SJSA1 (cell line): ENCODE measurements around the gene ATP9A. TPM values are rescaled to one million over a fixed set of nuclear protein-coding genes. Genes with fewer than 3 reads are reported as not detected.
A peak's percentile ranks its signal among the peaks of the same experiment; 100 is the strongest.

Source experiments
- DNase-seq, 2 experiments: peaks; one replicate each; pipeline ENCODE4 v3.0.0-alpha.2; 2015 to 2020; ENCODE audit warnings: low spot score in 2 of 2, low read depth in 1 of 2
- H3K27ac ChIP-seq: fragments of 250-450 bp; sonication (Bioruptor Pico); 2 replicates; pipeline ENCODE4 v1.5.1; 2020; ENCODE audit warnings: mild to moderate bottlenecking, moderate library complexity
- H3K27me3 ChIP-seq: fragments of 250-450 bp; sonication (Bioruptor Pico); replicated peaks from 2 replicates; pipeline ENCODE4 v1.5.1; 2020; ENCODE audit warnings: mild to moderate bottlenecking, moderate library complexity
- H3K36me3 ChIP-seq: fragments of 250-450 bp; sonication (Bioruptor Pico); 2 replicates; pipeline ENCODE4 v1.5.1; 2020; ENCODE audit warnings: mild to moderate bottlenecking
- H3K4me1 ChIP-seq: fragments of 250-450 bp; sonication (Bioruptor Pico); replicated peaks from 2 replicates; pipeline ENCODE4 v1.6.1; 2021; ENCODE audit warnings: mild to moderate bottlenecking
- H3K4me3 ChIP-seq: fragments of 250-450 bp; sonication (Bioruptor Pico); 2 replicates; pipeline ENCODE4 v1.5.1; 2020; ENCODE audit warnings: mild to moderate bottlenecking
- H3K9me3 ChIP-seq: fragments of 250-450 bp; sonication (Bioruptor Pico); replicated peaks from 2 replicates; pipeline ENCODE4 v1.5.1; 2020; ENCODE audit warnings: mild to moderate bottlenecking
- total RNA-seq: library from RNA; depleted of rRNA; stranded (reverse); fragments of >200 nt; shearing (Covaris generic); gene quantifications from 2 replicates; pipeline ENCODE4 v1.2.3, GENCODE V29; 2014

ATP9A gene
- total RNA-seq, 1 experiment from 2014 or later, result 5.9 TPM

DNA sequence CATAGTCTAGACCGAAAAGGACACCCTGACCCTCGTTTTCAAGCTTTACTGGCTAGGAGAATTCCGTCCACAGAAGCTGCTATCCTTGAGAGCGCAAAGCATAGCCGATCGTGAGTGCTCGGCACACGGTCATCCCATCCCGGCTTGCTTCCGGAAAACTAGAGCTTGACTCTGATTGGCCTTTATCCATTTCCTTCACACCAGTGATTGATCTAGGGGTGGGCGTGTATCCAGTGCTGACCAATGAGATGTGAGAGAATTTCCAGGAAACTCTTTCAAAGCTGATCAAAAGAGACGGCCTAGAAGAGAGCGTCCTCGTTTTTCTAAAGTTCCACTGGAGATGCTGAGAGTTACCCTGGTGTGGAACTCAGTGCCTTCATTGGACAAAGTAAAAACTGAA is 184.7 kb downstream of the ATP9A start:
- no peaks in the 10 kb centered on the region for H3K36me3 ChIP-seq
- H3K27me3 ChIP-seq, result no peaks in the 10 kb centered on the region
- DNase-seq, result no peak
- no peak overlapping the region for H3K4me3 ChIP-seq
- H3K27ac ChIP-seq, result no peak overlapping the region
- peaks cover 8% of the 10 kb centered on the region for H3K4me1 ChIP-seq
- no peaks in the 10 kb centered on the region for H3K9me3 ChIP-seq

- no peaks in the 10 kb centered on the region for H3K36me3 ChIP-seq
- H3K9me3 ChIP-seq, result no peaks in the 10 kb centered on the region
- DNase-seq, result no peak
- H3K27me3 ChIP-seq, result no peaks in the 10 kb centered on the region
- no peak overlapping the region for H3K27ac ChIP-seq
- no peak overlapping the region for H3K4me3 ChIP-seq
- peaks cover 8% of the 10 kb centered on the region for H3K4me1 ChIP-seq
These were observed 185.1 kb downstream of the ATP9A start for GRCh38 chr20:51583073-51583472.

DNA sequence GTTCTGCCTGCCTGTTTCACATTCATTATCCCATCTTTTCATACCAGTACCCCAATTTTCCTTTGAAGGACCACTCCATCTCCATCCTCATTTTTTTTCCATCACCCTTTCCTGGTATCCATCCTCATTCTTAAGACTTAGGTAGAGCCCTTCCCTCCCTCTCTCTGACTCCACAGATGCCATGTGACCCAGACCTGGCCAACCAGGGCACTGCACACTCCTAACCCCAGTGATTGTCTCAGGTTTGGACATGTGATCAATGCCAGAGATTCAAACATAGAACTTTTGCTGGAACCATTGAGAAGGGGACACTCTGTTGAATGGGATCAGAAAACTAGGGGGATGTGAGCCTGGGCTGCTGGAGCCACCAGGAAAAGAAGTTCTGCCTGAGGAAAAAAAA is 186.6 kb downstream of the ATP9A start:
- no peak for DNase-seq
- Histone ChIP-seq H3K36me3 (no peaks in the 10 kb centered on the region), H3K4me3 (no peak overlapping the region), H3K4me1 (peaks cover 8% of the 10 kb centered on the region), H3K27me3 (no peaks in the 10 kb centered on the region), H3K27ac (no peak overlapping the region), H3K9me3 (no peaks in the 10 kb centered on the region)

GRCh38 chr20:51579137-51579536 is 189.1 kb downstream of the ATP9A start:
- no peaks in the 10 kb centered on the region for H3K27me3 ChIP-seq
- no peaks in the 10 kb centered on the region for H3K36me3 ChIP-seq
- no peaks in the 10 kb centered on the region for H3K4me1 ChIP-seq
- H3K27ac ChIP-seq, result no peak overlapping the region
- H3K4me3 ChIP-seq, result no peak overlapping the region
- peak in 1 of 2 experiments; percentile 54 for DNase-seq
- no peaks in the 10 kb centered on the region; the same call in 1 of the 2 replicates for H3K9me3 ChIP-seq

DNA sequence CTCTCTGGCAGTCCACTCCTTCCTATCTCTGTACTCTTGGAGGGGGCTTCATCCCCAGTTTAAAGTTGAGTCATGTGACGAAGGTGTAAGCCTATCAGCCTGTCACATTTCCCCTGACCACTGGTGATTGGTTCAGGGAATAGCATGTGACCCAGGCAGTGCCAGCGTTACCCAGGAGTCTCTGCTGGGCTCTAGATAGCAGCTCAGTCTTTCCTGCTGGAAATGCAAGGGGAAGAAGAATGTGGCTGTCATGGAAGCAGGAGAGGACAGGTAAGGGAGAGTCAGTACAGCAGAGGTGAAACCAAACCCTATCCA is 190.1 kb downstream of the ATP9A start:
- Histone ChIP-seq H3K36me3 (no peaks in the 10 kb centered on the region), H3K27me3 (no peaks in the 10 kb centered on the region), H3K4me3 (no peak overlapping the region), H3K9me3 (no peaks in the 10 kb centered on the region; the same call in 1 of the 2 replicates), H3K27ac (no peak overlapping the region), H3K4me1 (no peaks in the 10 kb centered on the region)
- no peak for DNase-seq

DNA sequence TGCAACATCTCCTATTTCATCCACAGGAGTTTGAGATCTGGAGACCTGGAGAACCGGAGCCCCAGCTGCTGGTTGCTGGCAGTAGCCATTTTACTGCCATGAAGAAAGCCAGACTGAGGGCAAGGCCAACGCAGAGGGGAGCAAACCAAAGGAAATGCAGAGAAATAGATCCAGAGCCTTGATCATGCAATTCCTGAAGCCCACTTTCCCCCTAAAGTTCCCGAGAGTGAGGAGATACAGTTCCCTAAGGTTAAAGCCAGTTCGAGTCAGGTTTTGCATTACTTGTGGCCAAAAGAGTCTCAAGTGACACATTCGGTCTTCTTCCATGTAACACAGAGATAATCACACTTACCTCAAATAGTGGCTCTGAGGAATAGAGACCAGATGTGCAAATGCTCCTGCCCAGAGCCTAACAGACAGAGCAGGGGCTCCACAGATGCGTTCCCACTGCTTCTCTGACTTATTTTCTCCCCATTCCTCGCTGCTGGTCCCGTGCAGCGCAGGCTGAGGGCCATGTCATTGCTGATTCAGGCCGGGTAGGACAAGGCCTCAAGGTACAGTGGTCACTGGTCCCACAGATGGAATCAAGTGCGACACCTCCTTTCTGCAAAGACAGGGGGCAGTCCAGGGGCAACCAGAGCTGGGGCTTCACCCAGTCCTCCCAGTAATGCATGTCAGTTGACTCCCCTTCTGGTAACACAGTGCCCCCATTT is 190.6 kb downstream of the ATP9A start:
- no peaks in the 10 kb centered on the region for H3K36me3 ChIP-seq
- H3K27ac ChIP-seq, result no peak overlapping the region
- no peak overlapping the region for H3K4me3 ChIP-seq
- DNase-seq, result no peak
- no peaks in the 10 kb centered on the region; the same call in 1 of the 2 replicates for H3K9me3 ChIP-seq
- no peaks in the 10 kb centered on the region for H3K4me1 ChIP-seq
- no peaks in the 10 kb centered on the region for H3K27me3 ChIP-seq

DNA sequence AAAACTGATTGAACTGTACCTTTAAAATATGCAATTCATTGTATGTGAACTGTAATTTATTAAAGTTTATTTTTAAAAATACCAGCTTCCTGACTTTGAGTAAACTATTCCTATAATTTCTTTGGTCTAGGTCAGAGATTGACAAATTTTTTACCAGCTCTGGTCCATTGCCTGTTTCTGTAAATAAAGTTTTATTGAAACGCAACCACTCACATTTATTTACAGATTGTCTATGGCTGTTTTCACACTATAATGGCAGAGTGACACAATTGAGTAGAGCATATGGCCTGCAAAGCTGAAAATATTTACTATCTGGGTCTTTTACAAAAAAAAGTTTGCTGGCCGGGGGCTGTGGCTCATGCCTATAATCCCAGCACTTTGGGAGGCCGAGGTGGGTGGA is 192.7 kb downstream of the ATP9A start:
- Histone ChIP-seq H3K36me3 (no peaks in the 10 kb centered on the region), H3K27me3 (0 out of 2 replicates have a peak, but pooled peaks cover 11% of the 10 kb centered on the region), H3K27ac (no peak overlapping the region), H3K4me1 (no peaks in the 10 kb centered on the region), H3K9me3 (no peaks in the 10 kb centered on the region; the same call in 1 of the 2 replicates), H3K4me3 (no peak overlapping the region)
- no peak for DNase-seq

GRCh38 chr20:51574248-51575033 is 193.7 kb downstream of the ATP9A start:
- Histone ChIP-seq H3K4me3 (no peak overlapping the region), H3K36me3 (no peaks in the 10 kb centered on the region), H3K27me3 (0 out of 2 replicates have a peak, but pooled peaks cover 11% of the 10 kb centered on the region), H3K4me1 (peaks cover 7% of the 10 kb centered on the region; the same call in 1 of the 2 replicates), H3K9me3 (no peaks in the 10 kb centered on the region; the same call in 1 of the 2 replicates), H3K27ac (no peak overlapping the region)
- DNase-seq, result no peak

- Histone ChIP-seq H3K27ac (no peak overlapping the region), H3K27me3 (0 out of 2 replicates have a peak, but pooled peaks cover 11% of the 10 kb centered on the region), H3K4me3 (no peak overlapping the region), H3K36me3 (no peaks in the 10 kb centered on the region), H3K9me3 (no peaks in the 10 kb centered on the region; the same call in none of the 2 replicates), H3K4me1 (peaks cover 7% of the 10 kb centered on the region; the same call in 1 of the 2 replicates)
- no peak for DNase-seq
These were observed 194.5 kb downstream of the ATP9A start for GRCh38 chr20:51573576-51574243.

- no peak for DNase-seq
- Histone ChIP-seq H3K36me3 (no peaks in the 10 kb centered on the region), H3K4me3 (no peak overlapping the region), H3K27me3 (0 out of 2 replicates have a peak, but pooled peaks cover 14% of the 10 kb centered on the region), H3K9me3 (no peaks in the 10 kb centered on the region; the same call in none of the 2 replicates), H3K27ac (no peak overlapping the region), H3K4me1 (peaks cover 7% of the 10 kb centered on the region; the same call in 1 of the 2 replicates)
These were observed 196.8 kb downstream of the ATP9A start for GRCh38 chr20:51571460-51571794.

- DNase-seq, result no peak
- no peak overlapping the region for H3K4me3 ChIP-seq
- H3K27ac ChIP-seq, result no peak overlapping the region
- 0 out of 2 replicates have a peak, but pooled peaks cover 14% of the 10 kb centered on the region for H3K27me3 ChIP-seq
- H3K9me3 ChIP-seq, result no peaks in the 10 kb centered on the region; the same call in none of the 2 replicates
- H3K36me3 ChIP-seq, result no peaks in the 10 kb centered on the region
- peaks cover 11% of the 10 kb centered on the region; the same call in 1 of the 2 replicates for H3K4me1 ChIP-seq
These were observed 197.3 kb downstream of the ATP9A start for GRCh38 chr20:51570739-51571459.

DNA sequence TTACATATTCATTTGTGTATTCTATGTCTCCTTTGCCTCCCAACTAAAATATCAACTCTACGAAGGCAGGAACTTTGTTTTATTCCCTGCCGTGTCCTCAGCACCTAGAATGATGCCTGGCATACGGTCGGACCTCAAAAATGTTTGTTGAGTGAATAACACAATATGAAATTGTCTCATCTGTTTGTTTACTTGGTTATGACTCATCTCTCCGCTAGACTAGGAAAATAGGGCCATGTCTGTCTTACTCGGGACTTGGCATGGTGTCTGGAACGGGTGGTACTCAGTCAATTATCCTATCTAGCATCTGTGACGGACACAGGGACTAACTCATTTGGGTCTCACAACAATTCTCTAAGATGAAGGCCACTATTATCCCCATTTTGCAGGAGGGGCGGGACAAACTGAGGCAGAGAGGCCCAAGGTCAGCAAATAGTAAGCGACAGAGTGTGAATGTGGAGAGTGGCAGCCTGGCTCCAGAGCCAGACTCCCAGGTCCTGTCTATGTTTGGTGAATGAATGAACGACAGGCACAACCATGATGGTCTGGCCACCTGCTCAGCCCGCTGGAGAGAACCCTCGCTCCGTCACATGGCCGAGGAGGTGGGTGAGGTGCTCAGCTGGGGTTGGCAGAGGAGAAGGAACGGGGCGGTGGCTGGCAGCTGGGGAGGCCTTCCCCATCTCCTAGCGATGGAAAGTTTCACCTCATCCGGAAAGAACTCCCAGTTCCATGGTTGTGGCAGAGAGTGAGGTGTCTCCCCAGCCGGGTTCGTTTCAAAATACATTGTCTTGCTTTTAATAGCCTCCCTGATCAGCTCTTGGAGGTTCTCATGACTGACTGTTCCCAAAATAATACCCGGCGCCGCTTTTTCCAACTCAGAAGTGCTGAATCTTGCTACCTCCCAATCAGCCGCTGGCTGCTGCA is 198.1 kb downstream of the ATP9A start:
- H3K9me3 ChIP-seq, result no peaks in the 10 kb centered on the region; the same call in none of the 2 replicates
- H3K27me3 ChIP-seq, result 0 out of 2 replicates have a peak, but pooled peaks cover 14% of the 10 kb centered on the region
- no peak overlapping the region for H3K4me3 ChIP-seq
- DNase-seq, result peak in 1 of 2 experiments; percentile 34
- no peak overlapping the region for H3K27ac ChIP-seq
- no peaks in the 10 kb centered on the region for H3K36me3 ChIP-seq
- H3K4me1 ChIP-seq, result peaks cover 14% of the 10 kb centered on the region; the same call in 1 of the 2 replicates
